SW 1271 (cell line): ENCODE results near the gene UQCRH.
A peak's percentile ranks its signal among the peaks of the same experiment; 100 is the strongest.

Experiments
- DNase-seq, 2 experiments: peaks; one replicate each; lab custom pipeline; 2025; lab: John Stamatoyannopoulos, UW

UQCRH gene

GRCh38 chr1:46303038-46303871, at the start of gene UQCRH, which contains the start of gene LRRC41:
TSS of gene UQCRH (plus strand) at chr1:46303698. CDS start at chr1:46303767, 69 bp downstream.
TSS of gene LRRC41 (minus strand) at chr1:46303616. CDS start at chr1:46303322, 294 bp downstream.
- peak; percentile 76 to 95 for DNase-seq

GRCh38 chr1:46254668-46255067, 48.8 kb upstream of the UQCRH start:
- DNase-seq, result no peak

- no peak for DNase-seq
Observed at GRCh38 chr1:46256523-46256922, 47.0 kb upstream of the UQCRH start.

- DNase-seq, result no peak
Observed at GRCh38 chr1:46262508-46262907, 41.0 kb upstream of the UQCRH start.

GRCh38 chr1:46263146-46263545, 40.4 kb upstream of the UQCRH start:
- no peak for DNase-seq

GRCh38 chr1:46268578-46268977, 34.9 kb upstream of the UQCRH start:
- DNase-seq, result no peak

GRCh38 chr1:46274225-46275029, 29.1 kb upstream of the UQCRH start:
- DNase-seq, result no peak

GRCh38 chr1:46275030-46275337, 28.5 kb upstream of the UQCRH start:
- no peak for DNase-seq

- DNase-seq, result no peak
Observed at GRCh38 chr1:46277658-46278373, 25.7 kb upstream of the UQCRH start.

GRCh38 chr1:46278807-46279206, 24.7 kb upstream of the UQCRH start:
- no peak for DNase-seq

GRCh38 chr1:46280092-46280491, 23.4 kb upstream of the UQCRH start:
- DNase-seq, result no peak

GRCh38 chr1:46281021-46281420, 22.5 kb upstream of the UQCRH start:
- no peak for DNase-seq

GRCh38 chr1:46284058-46284457, 19.4 kb upstream of the UQCRH start:
- DNase-seq, result no peak

GRCh38 chr1:46284597-46285564, 18.6 kb upstream of the UQCRH start:
- no peak for DNase-seq

GRCh38 chr1:46285730-46286477, 17.6 kb upstream of the UQCRH start:
- DNase-seq, result no peak

- peak; percentile 20 to 23 for DNase-seq
Observed at GRCh38 chr1:46288485-46289133, 14.9 kb upstream of the UQCRH start.

- DNase-seq, result no peak
Observed at GRCh38 chr1:46289134-46289494, 14.4 kb upstream of the UQCRH start.

- no peak for DNase-seq
Observed at GRCh38 chr1:46289976-46290375, 13.5 kb upstream of the UQCRH start.

- no peak for DNase-seq
Observed at GRCh38 chr1:46295306-46295705, 8.2 kb upstream of the UQCRH start.

GRCh38 chr1:46298387-46298786, 5.1 kb upstream of the UQCRH start:
- no peak for DNase-seq
